ENCODE measurements around the gene REC114. TPM values are rescaled to one million over a fixed set of nuclear protein-coding genes. Genes with fewer than 3 reads are reported as not detected.
"Not testable (repeated sequence)": the region's sequence is repeated elsewhere in the genome, so short reads cannot be mapped to it uniquely, and the experiment has no call there.

REC114 gene
- total and polyA plus RNA-seq, 12 donors: 0.40 TPM; not detected in 11

GRCh38 chr15:73483053-73483452 is 40.1 kb downstream of the REC114 start:
- Histone ChIP-seq H3K27me3 (no peaks in the 10 kb centered on the region), H3K27ac (no peak overlapping the region), H3K9me3 (replicated peaks in 1 of 3) (no peaks in the 10 kb centered on the region), H3K36me3 (replicated peaks in 1 of 2) (no peaks in the 10 kb centered on the region), H3K4me3 (no peak overlapping the region), H3K4me1 (replicated peaks in 1 of 2) (no peaks in the 10 kb centered on the region)
- WGBS, 4 donors: 67 to 74% (median 70%) methylated on average over 4 of the region's 4 CpGs
- TF ChIP-seq POLR2A (IDR thresholded peaks at IDR 0.05): no peak
- TF ChIP-seq, protein P1, sequence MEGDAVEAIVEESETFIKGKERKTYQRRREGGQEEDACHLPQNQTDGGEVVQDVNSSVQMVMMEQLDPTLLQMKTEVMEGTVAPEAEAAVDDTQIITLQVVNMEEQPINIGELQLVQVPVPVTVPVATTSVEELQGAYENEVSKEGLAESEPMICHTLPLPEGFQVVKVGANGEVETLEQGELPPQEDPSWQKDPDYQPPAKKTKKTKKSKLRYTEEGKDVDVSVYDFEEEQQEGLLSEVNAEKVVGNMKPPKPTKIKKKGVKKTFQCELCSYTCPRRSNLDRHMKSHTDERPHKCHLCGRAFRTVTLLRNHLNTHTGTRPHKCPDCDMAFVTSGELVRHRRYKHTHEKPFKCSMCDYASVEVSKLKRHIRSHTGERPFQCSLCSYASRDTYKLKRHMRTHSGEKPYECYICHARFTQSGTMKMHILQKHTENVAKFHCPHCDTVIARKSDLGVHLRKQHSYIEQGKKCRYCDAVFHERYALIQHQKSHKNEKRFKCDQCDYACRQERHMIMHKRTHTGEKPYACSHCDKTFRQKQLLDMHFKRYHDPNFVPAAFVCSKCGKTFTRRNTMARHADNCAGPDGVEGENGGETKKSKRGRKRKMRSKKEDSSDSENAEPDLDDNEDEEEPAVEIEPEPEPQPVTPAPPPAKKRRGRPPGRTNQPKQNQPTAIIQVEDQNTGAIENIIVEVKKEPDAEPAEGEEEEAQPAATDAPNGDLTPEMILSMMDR (IDR thresholded peaks at IDR 0.05): no peak
- no peak for DNase-seq
- intact Hi-C loops (cut with DNase I): no loop called here

GRCh38 chr15:73485372-73485771 is 42.4 kb downstream of the REC114 start:
- no peaks in the 10 kb centered on the region for H3K27me3 ChIP-seq
- H3K4me1 ChIP-seq (replicated peaks in 1 of 2): no peaks in the 10 kb centered on the region
- no peaks in the 10 kb centered on the region for H3K9me3 ChIP-seq (replicated peaks in 1 of 3)
- H3K27ac ChIP-seq: no peak overlapping the region
- intact Hi-C loops (cut with DNase I): no loop called here
- TF ChIP-seq, protein P1 (IDR thresholded peaks at IDR 0.05): no peak
- TF ChIP-seq POLR2A (IDR thresholded peaks at IDR 0.05): no peak
- H3K4me3 ChIP-seq: no peak overlapping the region
- no peak for DNase-seq
- 57 to 82% (median 75%) methylated on average over 5 of the region's 5 CpGs for WGBS, 4 donors
- no peaks in the 10 kb centered on the region for H3K36me3 ChIP-seq (replicated peaks in 1 of 2)

GRCh38 chr15:73485885-73486284 is 42.9 kb downstream of the REC114 start:
- H3K4me3 ChIP-seq; H3K27ac ChIP-seq; H3K36me3 ChIP-seq (replicated peaks in 1 of 2); H3K27me3 ChIP-seq; H3K4me1 ChIP-seq (replicated peaks in 1 of 2); H3K9me3 ChIP-seq (replicated peaks in 1 of 3); intact Hi-C loops (cut with DNase I); DNase-seq: not testable (repeated sequence)
- WGBS, 4 donors: 58 to 70% (median 60%) methylated on average over 8 of the region's 8 CpGs

DNA sequence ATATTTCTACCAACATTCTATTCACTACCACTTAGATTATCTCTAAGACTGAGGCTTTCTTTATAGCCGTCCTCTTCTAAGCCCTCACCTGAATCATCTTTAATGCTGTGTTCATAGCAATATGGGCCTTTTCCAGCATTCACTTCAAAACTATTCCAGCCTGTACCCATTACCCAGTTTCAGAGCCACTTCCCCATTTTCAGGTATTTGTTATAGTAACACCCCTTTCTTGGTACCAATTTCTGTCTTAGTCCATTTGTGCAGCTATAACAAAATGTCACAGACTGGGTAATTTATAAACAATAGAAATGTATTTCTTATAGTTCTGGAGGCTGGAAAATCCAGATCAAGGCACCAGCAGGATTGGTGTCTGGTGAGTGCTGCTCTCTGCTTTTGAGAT is 45.7 kb downstream of the REC114 start:
- H3K4me3 ChIP-seq: no peak overlapping the region
- no peaks in the 10 kb centered on the region for H3K4me1 ChIP-seq (replicated peaks in 1 of 2)
- intact Hi-C loops (cut with DNase I): no loop called here
- WGBS, 4 donors: 65 to 84% (median 75%) methylated on average over 1 of the region's 1 CpG
- no peak for TF ChIP-seq POLR2A (IDR thresholded peaks at IDR 0.05)
- TF ChIP-seq, protein P1 (IDR thresholded peaks at IDR 0.05): no peak
- no peaks in the 10 kb centered on the region for H3K9me3 ChIP-seq (replicated peaks in 1 of 3)
- H3K27ac ChIP-seq: no peak overlapping the region
- H3K36me3 ChIP-seq (replicated peaks in 1 of 2): no peaks in the 10 kb centered on the region
- DNase-seq: no peak
- H3K27me3 ChIP-seq: peaks cover 7% of the 10 kb centered on the region

- DNase-seq: no peak
- H3K36me3 ChIP-seq (replicated peaks in 1 of 2): no peaks in the 10 kb centered on the region
- no peaks in the 10 kb centered on the region for H3K9me3 ChIP-seq (replicated peaks in 1 of 3)
- intact Hi-C loops (cut with DNase I): no loop called here
- H3K4me3 ChIP-seq: no peak overlapping the region
- no peaks in the 10 kb centered on the region for H3K4me1 ChIP-seq (replicated peaks in 1 of 2)
- H3K27ac ChIP-seq: no peak overlapping the region
- H3K27me3 ChIP-seq: peaks cover 7% of the 10 kb centered on the region
- 87 to 97% (median 95%) methylated on average over 2 of the region's 2 CpGs for WGBS, 4 donors
- TF ChIP-seq POLR2A (IDR thresholded peaks at IDR 0.05): no peak
- TF ChIP-seq, protein P1 (IDR thresholded peaks at IDR 0.05): no peak
Observed at GRCh38 chr15:73493922-73494321, 51.0 kb downstream of the REC114 start.

All from adrenal gland (tissue), 12 donors.